ENCODE data around the gene CFAP65.

CFAP65 gene

DNA sequence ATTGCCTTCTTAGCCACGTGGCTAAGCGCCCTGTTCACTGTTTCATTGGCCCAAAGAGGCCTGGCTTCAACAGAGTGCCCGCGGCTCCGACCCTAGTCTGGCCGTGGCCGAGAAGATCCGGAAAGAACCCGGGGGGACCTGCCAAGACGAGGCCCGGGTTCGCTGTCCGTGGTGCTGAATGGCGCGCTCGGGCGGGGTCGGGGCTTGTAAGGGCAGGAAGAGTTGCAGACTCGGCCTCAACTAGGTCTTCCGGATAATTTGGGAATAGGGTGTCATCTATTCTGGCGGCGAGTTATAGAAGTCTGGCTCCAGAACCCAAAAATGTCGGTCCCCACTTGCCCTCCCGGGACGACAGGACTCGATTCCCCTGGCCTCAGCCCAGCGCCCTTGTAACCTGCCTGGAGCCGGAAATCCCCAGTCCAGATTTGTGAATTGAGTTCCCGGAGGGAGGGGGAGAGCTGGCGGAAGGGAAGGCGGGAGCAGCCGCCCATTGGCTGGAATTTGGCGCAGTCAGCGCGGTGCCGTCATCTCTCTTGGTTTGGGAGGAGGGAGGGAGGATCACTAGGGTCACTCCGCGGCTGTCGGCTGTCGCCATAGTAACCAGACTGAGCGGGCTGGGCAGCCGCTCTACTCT, 78.3 kb downstream of the CFAP65 start:
- peak; percentile 53 for DNase-seq

DNA sequence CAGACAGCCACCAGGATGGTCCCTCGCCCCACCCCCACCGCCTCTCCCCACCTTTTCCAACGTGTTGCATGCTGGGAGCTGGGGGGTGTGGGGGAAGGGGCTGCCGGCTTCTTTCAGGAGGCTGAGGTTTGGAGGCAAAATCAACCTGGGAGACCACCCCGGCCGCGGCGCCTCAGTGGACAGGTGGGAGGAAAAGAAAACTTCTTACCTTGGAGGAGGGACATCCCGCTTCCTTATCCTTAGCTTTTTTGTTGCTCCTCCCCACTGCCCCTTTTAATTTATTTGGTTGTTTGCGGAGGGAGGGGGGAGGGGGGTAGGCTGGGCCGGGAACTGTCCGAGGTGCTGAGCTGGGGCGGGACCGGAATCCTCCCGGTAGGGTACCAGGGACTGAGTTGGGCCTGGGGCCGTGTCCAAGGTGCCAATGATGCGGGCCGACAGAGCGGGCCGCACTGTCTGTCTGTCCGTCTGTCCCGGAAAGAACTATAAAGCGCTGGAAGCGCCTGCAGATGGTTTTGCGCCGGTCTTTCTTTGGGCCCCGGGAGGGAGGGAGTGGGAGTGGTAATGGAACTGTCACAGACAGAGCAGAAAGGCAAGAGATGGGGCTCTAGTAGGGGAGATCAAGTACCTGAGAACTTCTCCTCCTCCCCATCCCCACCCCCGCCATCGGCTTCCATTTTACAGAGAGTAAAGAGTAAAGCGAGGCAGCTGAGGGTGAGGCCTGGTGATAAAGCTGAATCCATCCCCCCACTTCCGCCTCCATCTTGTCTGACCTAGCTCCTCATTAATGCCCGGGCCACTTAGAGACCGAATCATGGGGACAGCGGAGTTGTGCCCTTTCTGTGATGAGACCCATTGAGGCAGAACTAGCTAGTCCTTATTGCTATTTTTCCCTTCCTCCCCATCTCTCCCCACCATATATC, 79.4 kb downstream of the CFAP65 start:
- DNase-seq, result no peak

DNA sequence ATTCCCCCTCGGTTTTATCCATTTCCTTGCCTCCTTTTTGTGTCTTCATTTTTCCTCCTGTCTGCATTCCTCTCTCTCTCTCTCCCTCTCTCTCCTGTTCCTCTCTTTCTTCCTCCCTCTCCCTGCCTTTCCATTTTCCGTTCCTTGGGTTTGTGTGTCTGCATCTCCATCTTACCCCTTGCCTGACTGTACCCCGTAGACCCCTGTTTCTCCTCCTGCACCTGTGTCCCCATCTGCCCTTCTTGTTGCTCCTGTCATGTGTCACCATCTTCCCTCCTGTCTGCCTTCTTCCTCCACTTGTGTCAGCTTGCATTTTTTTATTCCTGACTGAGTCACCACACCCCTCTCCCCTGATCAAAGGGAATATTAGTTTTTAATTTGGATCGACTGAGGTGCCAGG, 80.1 kb downstream of the CFAP65 start:
- no peak for DNase-seq

DNA sequence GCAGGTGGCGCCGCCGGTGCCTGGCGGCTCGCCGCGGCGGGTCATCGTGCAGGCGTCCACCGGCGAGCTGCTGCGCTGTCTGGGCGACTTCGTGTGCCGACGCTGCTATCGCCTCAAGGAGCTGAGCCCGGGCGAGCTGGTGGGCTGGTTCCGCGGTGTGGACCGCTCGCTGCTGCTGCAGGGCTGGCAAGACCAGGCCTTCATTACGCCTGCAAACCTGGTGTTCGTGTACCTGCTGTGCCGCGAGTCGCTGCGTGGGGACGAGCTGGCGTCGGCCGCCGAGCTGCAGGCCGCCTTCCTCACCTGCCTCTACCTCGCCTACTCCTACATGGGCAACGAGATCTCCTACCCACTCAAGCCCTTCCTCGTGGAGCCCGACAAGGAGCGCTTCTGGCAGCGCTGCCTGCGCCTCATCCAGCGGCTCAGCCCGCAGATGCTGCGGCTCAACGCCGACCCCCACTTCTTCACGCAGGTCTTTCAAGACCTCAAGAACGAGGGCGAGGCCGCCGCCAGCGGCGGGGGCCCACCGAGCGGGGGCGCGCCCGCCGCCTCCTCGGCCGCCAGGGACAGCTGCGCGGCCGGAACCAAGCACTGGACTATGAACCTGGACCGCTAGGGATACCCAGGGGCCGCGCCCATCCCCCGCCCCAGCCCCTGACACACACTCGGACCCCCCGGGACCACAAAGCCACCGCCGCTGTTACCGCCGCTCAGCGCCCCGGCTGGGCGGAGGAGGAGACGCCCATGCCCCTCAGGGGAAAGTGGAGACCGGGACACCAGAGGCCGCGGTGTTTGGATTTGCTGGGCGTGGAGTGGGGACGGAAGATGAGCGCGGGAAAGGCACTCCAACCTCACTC, 80.8 kb downstream of the CFAP65 start:
- DNase-seq, result no peak

DNA sequence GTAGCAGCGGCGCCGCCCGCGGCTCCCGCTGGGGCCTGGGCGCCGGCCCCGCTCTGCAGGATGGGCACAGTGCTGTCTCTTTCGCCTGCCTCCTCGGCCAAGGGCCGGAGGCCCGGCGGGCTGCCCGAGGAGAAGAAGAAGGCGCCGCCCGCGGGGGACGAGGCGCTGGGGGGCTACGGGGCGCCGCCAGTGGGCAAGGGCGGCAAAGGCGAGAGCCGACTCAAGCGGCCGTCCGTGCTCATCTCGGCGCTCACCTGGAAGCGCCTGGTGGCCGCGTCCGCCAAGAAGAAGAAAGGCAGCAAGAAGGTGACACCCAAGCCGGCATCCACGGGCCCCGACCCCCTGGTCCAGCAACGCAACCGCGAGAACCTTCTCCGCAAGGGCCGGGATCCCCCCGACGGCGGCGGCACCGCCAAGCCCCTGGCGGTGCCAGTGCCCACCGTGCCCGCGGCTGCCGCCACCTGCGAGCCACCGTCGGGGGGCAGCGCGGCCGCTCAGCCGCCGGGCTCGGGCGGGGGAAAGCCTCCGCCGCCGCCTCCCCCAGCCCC, 81.5 kb downstream of the CFAP65 start:
- DNase-seq, result no peak

DNA sequence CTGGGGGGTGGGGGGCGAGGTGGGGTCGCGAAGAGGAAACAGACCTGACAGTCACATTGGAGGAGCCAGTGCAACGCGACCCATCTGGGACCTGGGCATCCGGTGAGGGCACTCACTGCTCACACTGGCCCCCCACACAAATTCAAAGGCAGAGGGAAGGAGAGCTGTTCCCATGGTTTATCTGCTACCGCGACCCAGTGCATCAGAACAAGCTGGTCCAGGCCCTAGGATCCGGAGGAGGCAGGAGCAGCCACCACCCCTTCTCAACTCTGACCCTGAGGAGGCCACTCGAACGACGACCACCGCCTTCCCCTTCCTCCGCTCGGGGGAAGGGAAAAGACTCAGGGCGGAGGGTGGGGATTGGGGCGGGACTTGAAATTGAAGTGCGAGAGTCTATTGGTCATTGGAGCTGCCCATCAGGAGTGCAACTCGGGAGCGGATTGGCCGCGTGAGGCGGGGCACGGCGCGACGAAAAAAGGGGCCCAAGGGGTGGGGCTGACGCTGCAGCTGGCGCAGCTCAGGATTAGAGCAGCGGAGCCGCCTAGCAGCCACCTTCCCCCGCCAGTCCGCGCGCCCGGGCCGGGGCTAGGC, 82.1 kb downstream of the CFAP65 start, which contains the start of gene CDK5R2:
CDK5R2 (plus strand) TSS at position 526 of the 591 bp plus-strand sequence. CDS start 155 bp downstream, outside the sequence.
- peak; percentile 70 for DNase-seq

DNA sequence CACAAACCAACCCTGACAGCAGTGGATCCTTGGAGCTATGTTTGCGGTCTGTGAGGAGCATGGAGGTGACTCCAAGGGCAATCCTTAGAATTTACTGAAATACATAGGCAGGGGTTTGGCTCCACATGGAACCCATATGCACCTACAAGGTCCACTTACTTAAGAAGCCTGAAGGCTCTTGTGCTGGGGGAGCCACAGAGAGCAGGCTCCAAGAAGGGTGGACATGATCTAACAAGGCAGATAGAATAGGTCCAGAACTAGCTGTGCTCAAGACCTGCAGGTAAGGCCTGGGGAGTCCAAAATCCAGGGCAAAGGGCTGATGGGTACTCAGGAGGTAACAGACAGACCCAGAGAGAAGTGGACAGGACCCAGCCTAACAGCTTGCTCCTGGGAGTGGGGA, 83.0 kb downstream of the CFAP65 start:
- DNase-seq, result no peak

DNA sequence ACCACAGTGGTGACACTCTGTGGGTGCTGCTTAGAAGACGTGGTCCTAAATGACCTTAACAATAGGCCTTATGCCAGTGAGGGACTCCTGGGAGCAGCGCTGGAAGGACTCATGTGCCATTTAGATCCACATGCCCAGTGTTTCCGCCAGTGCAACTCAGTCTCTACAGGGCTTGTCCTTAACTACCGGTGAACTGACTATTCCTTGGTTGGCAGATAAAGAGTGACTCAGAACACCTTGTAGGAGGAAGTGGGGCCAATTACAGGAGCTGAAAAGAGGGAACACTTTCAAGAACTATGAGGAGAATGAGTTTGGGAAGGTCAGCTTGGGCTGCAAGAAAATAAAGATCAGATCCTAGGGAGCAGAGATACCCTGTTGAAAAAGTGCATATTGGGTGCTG, 83.6 kb downstream of the CFAP65 start:
- no peak for DNase-seq

DNA sequence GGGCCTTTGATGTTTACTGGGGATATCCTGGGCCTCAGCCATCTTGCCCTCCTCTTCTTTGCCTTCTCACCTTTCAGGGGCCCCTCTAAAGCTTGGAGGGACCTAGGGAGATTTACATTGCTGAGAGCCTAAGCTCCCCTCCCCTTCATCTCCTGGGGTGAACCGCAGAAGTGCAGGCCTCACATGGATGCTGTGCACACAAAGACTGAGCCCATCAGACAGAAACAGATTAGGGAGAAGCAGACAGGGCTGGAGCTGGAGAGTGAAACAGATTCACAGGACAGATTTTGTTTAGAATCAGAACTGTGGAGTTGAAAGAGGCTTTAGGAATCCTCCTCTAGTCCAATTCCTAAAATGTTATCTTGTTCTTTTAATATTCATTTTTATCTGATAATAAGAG, 85.3 kb downstream of the CFAP65 start:
- DNase-seq, result no peak

DNA sequence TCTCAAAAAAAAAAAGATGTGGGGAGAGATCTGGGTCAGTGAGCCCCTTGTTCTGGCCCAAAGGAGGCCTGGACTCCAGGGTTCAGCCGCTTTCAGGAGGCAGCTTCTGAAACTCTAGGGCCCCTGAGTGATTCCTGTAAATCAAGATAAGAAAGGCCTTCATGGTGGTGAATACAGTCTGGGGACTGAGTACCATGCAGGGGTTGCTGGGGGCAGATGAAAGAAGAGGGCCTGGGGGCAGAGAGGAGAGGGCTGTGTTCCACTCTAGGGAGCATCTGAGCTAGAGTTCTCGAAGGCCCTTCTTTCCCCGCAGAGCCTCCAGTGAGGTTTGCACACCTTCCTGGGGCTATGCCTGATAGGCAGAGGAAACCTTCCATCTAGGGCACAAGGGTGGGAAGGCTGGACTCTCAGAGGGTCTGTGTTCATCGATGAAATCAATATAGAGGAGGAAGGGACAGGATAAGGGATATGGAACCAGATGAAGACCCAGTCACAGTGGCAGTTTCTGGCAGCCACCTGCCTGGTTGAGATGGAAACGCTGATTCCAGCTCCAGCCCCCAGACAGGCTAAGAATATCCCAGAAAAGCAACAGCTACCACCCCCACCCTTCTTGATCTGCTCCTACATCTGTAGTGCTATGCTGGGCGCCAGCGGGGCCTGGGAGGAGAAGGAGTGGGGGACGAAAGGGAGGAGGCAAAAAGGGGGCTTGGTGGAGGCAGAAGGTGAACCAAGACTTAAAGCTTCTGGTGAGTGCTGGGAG, 86.6 kb downstream of the CFAP65 start:
- no peak for DNase-seq

DNA sequence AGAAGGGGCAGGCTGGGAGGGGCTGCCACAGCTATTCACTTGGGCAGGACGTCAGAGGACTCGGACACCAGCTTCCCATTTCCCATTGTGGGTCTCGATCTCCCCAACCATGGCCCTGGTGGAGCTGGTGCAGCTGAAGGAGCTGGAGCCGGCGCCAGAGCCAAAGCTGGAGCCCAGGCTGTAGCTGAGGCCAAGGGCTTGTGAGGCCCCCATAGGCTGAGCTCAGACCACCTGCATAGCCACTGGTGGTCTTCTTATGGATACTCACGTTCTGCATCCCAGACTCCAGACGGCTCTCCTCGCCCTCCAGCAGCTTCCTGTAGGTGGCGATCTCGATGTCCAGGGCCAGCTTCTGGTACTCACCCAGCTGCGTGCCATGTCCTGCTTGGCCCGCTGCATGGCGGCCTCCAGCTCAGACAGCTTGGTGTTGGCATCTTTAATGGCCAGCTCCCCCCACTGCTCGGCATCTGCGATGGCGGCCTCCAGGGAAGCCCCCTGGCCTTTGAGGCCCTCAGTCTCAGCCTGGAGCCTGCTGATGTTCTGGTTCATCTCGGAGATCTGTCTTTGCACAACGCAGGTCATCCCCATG, 87.9 kb downstream of the CFAP65 start:
- DNase-seq, result no peak
